HG02840 (cell line): Measurements from ENCODE around the gene CEP104.

Source experiments
- ATAC-seq: cut with Tn5 transposase; IDR thresholded peaks from one replicate; pipeline ENCODE4 v1.9.1; 2021; ENCODE audit warnings: mild to moderate bottlenecking, moderate library complexity, moderate number of reproducible peaks; ENCODE audit not compliant: unreplicated experiment, low FRiP score

Gene CEP104

DNA sequence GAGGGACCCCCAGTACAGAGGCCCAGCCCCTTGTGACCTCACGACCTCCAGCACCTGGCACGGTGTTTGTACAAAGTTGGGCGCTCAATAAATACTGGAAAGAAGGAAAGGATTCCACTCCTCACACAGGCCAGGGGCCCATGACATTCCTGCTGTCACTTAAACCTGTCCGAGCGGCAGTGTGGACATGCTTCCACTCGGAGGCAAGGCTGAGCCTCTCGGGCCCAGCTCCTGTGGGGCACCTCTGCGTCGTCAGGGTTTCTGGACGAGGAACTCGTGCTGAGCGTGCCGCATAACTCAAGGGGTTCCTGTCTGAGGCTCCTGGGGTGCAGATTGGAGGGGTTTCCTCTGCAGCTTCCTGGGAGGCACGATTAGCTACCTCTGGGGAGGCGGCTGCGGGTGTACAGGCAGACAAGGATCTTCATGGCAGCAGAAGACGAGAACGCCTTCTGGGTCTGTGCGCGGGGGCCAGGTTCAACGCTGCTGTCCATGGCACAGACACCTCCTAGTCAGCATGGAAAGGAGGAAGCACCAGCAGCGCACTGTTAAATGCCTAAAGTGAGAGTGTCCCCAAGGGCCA lies 88.1 kb downstream of the CEP104 start:
- no peak for ATAC-seq

- no peak for ATAC-seq
Observed at GRCh38 chr1:3767328-3767925, 89.6 kb downstream of the CEP104 start.

DNA sequence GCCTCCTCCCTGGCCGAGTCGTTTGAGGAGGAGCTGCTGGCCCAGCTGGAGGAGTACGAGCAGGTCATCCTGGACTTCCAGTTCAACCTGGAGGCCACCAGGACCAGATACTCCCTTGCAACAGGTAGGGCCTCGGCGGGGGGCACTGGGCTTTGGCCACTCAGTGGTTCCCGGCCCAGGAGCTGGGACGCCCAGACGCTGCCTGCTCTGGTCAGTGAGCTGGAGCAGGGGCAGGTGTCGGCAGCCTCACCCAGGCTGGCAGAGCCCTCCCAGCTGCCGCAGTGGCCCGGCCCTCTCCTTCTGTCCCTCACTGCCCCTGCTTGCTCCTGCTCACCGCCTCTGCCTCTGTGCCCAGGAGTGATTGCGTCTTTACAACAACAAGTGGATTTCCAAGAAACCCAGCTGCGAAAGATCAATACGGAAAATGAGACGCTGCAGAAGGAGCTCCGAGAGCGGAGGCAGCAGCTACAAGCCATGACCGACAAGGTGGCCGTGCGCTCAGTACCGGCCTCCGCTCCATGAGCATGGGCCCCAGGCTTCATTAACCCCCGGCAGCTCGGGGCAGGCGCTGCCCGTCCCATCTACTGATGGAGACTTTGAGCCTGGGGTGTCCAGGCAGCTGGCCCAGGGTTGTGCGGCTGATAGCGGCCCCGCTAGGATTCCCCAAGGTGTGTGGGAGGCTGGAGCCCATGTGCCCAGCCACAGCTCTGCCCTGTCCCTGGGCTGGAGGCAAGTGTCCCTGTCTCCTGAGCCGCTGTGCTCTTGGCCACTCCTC lies 93.5 kb downstream of the CEP104 start:
- no peak for ATAC-seq

DNA sequence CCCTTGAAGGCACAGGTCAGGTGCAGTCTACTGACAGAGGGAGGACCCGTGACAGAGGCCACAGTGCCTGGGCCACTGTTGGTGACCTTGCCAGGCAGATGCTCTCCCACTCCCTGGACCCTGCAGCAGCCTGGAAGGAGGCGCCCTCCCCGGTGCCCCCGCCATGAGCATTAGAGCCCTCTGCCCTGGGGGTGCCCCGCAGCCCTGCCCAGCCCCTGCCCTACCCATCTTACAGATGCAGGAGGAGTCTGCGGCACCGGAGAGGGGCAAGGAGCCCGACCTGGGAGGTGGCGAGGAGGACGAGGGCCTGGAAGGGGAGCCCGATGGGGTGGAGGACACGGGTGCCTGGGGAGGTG lies 94.2 kb downstream of the CEP104 start:
- no peak for ATAC-seq

DNA sequence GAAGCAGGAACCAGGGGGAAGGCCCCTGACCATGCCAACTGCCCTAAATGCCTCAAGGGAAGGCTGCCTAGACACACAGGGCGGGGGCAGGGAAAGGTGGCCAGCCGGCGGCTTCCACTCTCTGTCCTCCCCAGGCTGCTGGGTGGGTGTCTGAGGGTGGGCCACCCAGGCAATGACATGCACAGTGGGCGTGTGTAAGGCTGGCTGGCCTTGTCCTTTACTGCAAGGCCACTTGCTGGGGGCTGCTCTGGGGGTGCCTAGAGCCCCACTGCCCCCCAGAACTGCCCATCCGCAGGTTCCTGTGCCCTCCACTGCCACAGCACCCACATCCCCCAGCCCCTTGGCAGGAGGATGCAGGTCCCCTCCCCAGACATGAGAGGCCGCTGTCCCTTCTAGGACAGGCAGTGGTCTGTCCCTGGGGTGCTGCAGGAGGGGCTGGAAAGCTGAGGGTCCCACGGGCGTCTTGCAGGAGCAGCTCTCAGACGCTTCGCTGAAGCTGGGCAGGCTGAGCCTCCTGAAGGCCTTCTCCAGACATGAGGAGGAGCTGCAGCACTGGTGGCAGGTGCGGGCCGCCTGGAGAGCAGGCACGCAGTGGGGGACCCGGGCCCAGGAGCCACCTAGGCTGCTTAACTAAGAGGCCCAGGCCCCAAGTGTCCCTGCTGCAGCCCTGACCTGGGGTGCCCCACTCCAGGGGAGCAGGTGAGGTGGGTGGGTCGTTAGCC lies 94.7 kb downstream of the CEP104 start:
- no peak for ATAC-seq
